Left hindlimb (tissue), 1 donor: ENCODE data around the gene RGS3.

Source experiments
- DNase-seq: peaks from one replicate; pipeline ENCODE4 v3.0.0-alpha.2; 2018

Gene RGS3

GRCh38 chr9:113608082-113608685 lies 144.7 kb downstream of the RGS3 start:
- DNase-seq: no peak

- peak; percentile 80 for DNase-seq
These were observed 146.2 kb downstream of the RGS3 start for GRCh38 chr9:113609562-113610318.

DNA sequence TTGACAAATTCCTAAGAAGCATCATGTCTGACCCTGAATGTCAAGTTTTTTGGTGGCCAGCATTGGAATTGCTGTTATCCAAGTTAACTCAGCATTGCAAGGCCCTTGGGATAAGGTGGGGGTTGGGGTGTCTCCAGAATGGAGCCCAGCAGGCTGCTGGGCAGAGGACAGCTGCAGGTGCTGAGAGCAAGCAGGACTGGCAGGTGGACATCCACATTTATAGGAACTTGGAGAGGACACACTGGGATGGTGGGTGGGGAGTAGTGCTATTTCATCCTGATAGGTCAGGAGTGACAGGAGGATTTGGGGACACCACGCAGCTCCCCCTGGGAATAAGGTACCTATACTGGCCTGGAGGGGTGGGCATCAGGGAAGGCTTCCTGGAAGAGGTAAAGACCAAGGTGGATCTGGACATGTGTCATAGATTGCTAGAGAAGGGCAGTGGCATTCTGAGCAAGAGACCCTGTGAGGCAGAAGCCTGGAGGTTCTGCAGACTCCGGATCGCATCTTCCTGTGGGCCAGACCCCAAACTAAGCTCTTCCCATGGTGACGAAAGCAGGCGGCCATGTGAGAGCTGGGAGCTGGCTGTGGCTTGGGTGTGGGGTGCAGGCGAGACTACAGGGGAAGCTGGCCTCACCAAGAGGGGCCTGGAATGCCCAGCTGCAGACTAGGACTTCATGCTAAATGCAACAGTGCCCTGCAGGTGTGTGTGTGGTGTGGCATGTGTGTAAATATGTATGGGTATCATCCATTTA lies 148.1 kb downstream of the RGS3 start:
- peak; percentile 30 for DNase-seq

DNA sequence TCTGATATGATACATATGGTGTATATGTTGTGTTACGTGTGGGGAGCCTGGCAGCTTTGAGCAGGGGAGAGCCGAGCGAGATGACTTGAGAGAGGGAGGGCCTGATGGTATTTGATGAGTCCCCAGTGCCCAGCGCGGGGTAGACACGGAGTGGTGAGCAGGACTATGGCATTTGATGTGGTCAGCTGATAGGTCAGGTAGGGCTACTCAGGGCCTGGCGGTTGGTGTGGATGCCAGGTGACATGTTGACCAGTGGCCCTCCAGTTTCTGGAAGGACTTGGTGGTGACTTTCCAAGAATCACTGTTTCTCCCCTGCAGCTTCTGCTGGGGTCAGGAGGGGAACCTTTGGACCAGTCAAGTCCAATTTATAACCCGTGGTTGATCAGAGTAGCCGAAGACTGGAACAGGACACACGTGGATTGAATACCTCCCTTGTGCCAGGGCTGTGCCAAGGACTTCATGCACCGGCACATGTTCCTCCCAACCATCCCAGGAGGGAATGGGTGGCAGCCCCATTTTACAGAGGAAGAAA lies 148.8 kb downstream of the RGS3 start:
- DNase-seq: no peak

GRCh38 chr9:113612828-113613227 lies 149.3 kb downstream of the RGS3 start:
- DNase-seq: peak; percentile 32

GRCh38 chr9:113613815-113614413 lies 150.4 kb downstream of the RGS3 start:
- DNase-seq: peak; percentile 12

GRCh38 chr9:113614843-113615648 lies 151.5 kb downstream of the RGS3 start:
- DNase-seq: peak; percentile 93

DNA sequence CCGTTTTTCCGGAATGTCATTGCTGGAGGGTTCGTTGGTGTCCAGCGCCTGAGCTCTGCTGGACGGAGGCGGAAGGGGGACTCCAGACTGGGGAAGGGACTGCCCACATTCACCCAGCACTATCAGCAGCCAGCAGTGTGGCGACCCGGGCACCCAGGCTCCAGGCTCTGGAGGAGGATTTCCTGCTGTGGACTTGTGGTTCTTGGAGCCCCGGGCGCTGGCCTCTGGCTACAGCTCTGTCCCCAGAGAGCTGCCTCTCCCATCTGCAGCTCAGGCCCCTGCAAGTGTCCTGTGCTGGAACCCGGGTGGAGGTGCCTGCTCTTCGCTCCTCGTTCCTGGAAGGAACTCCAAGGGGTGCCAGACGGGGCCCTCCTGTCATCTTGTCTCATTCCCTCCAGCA lies 152.6 kb downstream of the RGS3 start:
- peak; percentile 46 for DNase-seq

- DNase-seq: peak; percentile 70
These were observed 153.3 kb downstream of the RGS3 start for GRCh38 chr9:113616621-113617496.

DNA sequence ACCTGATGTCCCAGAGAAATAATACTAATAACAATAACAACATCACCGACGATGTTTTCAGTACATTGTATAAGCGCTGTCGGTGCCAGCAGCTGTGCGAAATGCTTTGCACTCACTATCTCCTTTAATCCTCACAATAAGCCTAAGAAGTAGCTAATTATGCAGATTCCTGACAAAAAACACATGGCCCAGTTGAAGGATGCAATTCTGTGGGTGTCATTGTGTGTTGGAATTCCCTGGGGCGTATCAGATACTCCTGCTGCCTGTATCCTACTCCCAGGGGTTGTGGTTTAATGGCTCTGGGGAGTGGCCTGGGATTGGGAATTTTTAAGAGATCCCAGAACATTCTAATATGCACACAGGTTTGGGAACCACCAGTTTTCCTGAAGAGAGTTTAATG lies 154.0 kb downstream of the RGS3 start:
- DNase-seq: no peak

- peak; percentile 24 for DNase-seq
These were observed 155.4 kb downstream of the RGS3 start for GRCh38 chr9:113618836-113619490.

- peak; percentile 21 for DNase-seq
These were observed 156.2 kb downstream of the RGS3 start for GRCh38 chr9:113619491-113620376.

DNA sequence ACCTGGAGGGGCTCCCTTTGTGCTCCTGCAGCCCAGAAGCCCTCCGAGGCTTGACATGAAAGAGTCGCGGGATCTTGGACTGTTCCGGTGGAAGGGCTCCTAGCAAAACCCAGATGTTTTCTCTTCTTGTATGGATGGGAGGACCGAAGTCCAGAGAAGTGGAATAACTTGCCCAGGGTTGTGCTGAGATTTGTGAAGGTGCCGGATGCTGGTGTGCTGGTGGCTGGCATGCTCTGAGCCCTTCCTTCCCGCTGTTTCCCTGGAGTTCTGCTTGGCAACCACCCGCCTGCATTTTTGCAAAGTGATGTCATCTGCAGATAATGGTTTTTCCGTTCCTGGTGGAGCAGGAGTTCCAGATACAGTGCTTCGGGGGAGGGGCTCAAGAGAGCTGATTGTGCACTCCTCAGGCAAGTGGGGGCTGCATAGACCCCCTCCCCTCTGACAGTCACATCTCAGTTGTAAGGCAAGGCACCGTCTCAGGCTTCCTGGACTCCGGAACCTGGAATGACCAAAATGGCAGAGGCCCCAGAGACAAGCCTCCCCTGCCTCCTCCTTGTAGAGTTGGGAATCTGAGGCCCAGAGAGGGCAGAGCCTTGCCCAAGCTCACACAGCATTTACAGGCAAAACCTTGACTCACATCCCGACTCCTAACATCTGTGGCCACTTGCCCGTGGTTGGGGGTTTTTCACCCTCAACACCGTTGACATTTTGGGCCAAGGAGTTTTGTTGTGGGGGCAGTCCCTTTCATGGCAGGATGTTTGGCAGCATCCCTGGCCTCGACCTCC lies 157.0 kb downstream of the RGS3 start:
- peak; percentile 92 for DNase-seq

DNA sequence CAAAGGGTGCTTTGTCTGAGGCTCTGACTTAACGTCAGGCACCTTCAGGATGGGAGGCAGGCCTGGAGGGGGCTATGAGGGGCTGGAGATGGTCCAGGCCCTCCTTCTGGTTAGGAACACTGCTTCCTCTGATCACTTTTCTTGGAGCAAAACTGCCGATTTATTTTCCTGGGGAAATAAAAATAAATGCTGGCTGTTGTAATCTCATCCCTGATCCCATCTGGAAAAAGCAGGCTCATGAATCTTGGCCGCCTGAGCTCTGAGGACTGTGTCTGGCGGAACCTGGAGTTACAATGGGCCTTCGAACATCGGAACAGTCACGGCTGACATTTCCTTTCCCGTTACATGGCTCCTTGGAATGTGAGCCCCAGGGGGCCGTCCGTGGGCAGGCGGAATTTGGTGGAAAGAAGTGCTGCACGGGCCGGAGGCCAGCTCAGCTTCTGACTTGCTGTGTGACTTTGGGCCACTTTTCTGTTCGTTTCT lies 157.8 kb downstream of the RGS3 start:
- DNase-seq: peak; percentile 93

GRCh38 chr9:113621980-113622379 lies 158.5 kb downstream of the RGS3 start:
- DNase-seq: peak; percentile 82

DNA sequence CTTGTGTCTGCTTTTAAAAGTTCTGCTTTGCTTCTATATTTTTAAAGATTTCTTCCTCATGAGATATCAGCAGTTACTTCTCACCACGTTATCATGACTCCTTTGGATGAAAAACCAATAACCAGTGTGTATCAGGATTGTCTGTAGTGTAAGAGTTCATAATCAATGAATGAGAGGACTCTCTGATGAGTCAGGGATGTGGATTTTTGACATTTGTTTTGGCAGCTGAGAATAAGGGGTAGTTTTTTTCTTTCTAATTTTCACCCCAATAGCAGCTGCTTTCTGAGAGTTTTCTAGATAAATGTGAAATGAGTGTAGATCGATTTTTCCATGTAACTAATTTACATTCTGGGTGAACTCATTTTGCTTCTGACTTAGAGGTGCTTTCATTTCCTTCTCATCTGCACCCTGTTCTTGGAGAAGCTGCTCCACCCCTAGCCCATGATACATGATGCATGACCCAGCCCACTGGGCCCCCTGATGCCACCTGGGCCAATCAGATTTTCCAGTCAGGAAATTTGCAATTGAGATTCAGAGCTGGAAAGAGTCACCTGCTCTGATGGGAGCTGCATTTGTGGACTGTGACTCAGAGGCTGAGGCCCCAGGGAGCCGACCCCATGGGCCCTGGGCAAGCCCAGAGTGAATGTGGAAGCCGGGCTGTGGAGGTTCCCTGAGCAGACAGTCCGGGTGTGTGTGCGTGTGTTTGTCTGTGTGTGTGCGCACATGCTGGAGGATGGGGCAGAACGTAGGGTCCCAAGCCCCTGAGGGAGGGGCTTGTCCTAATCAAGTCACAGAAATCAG lies 159.3 kb downstream of the RGS3 start:
- peak; percentile 52 for DNase-seq

- peak; percentile 31 for DNase-seq
These were observed 160.4 kb downstream of the RGS3 start for GRCh38 chr9:113623851-113624485.
